Measurements from ENCODE around the gene CRYGN.

The CRYGN gene

DNA sequence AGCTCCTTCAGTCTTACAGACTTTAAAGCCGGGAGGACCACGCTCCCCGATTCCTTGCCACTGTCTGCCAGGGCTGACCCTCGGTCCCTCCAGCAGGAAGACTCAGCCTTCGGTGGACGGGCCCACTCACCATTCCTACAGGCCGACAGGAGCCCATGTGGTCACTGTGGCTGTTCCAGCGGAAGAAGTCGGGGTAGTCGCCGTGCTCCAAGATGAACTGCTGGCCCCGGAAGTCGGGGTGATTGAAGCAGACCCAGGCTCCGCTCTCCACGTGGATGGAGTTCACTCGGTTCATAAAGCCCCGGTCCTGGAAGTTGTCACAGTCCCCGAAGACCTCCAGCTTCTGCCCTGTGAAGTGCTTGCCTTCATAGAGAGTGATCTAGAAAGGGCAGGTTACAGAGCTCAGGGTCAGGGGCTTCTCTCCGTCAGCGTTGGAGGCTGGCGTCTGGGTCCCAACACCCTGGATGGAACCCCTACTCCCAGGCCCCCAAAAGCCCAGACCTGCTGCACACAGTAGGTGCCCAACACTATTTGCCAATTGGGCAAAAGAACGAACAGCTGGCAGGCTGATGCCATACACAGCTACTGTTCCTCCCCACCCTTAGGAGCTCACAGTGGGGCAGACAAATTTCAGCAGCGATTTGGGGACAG, 1.9 kb downstream of the CRYGN start:
- no peak for DNase-seq

DNA sequence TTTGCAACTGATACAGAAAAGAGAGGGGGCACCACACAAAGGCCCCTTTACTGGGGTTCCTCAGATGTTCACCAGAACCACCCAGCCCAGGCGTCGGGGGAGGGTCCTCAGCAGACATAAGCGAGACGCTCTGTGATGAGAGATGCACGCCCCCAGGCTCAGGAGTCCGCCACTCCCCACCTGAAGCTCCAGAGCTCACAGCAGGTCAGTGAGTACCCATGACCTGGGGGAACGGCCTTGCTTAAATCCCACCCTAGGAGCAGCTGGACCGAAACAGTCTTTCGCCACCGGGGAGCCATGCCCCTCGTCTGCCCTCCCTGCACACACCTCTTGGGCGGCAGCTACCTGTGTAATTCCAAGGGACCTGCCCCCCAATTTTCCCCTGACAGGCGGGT, 2.8 kb downstream of the CRYGN start:
- no peak for DNase-seq

DNA sequence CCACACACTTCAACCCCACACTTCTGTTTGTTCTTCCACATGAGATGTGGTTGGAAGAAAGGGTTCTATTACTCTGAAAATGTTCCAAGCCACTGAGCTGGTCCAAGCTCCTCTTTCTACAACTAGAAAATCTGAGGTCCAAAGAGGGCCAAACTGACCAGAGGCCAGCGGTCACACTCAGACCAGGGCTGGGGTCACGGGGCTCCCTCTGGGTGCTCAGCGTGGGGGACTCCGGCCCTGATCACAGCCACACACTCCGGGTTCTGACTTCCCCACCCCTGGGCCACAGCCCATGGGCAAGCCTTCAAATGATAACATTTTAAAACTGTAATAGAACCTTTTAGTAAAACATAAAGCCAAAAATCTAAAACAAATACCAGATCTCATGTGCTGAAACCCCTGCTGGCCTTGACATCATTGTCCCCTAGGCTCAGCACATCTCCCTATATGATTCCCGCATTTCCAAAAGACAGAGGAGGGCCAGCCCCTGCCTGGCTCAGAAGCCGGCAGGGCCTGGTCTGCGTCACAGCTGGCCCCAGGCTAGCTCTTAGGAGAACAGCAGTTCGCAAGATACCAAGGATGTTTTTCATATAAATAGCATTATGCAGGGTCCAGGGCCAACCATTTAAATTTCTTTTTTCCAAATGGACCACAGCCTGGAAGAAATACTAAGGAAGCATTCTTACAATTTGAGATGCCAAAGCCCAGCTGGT, 3.3 kb downstream of the CRYGN start:
- no peak for DNase-seq

DNA sequence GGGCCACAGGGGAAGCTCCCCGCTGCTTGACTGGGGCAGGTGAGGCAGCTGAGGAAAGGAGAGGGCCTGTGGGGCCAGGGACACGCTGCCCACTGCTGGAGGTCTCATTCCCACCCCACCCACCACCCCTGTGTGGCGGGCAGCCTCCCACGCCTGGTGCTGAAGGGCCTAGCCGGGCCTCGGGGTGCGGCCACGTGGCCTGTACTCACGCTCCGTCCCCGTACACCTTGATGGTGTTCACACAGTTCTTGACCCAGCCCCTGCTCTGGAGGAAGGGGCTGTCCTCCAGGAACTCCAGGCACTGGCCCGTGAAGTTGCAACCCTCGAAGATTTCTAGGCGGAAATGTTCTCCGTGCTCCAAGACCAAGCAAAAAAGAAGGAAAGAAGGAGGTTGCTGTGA, 4.0 kb downstream of the CRYGN start:
- DNase-seq: no peak

DNA sequence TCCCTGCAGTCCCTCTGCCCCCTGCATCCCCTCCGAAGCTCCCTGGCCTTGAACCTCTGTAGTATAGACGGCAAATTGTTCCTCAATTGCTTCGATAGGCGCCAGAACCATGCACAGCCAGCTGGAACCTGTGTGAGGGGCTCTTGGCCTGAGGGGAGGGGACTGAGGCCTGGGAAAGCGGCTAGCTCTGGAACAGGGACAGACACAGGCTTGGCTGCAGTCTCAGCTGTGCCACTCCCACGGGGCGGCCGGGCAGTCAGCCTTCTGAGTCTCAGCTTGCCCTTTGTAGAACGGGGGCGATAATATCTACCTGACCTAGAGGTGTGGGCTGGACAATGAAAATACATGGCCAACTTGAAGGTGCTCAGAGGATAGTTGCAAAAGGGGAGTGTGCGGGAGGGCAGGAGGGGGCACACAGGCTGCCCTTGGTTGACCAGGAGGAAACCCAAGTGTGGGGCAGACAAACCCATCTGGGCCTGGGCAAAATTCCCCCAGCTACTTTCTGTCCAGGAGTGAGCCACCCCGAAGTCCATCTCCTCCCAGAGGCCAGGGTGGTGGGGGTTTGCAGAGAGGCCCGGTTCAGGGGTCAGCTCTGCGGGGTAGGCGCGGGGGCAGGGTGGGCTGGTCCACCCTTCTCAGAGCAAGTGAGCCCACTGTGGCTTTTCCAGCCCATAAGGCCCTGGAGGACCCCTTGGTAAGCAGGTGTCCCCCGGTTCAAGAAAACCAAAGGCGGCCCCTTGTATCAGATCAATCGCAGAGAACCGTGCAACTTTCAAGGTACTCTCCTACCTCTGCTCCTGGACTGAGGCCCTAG, 4.6 kb downstream of the CRYGN start:
- no peak for DNase-seq

DNA sequence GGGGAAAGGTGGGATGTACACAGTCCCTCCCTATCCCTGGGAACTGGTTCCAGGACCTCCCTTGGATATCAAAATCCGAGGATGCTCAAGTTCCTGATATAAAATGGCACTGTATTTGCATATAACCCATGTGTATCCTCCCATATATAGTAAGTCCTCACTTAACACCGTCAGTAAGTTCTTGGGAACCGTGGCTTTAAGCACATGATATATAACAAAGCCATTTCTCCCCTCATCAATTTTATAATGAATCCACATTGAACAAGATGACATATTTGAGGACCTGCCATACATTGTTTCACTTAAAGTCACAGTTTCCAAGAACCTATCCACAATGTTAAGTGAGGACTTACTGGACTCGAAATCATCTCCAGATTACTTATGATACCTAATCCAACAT, 5.4 kb downstream of the CRYGN start:
- DNase-seq: no peak

DNA sequence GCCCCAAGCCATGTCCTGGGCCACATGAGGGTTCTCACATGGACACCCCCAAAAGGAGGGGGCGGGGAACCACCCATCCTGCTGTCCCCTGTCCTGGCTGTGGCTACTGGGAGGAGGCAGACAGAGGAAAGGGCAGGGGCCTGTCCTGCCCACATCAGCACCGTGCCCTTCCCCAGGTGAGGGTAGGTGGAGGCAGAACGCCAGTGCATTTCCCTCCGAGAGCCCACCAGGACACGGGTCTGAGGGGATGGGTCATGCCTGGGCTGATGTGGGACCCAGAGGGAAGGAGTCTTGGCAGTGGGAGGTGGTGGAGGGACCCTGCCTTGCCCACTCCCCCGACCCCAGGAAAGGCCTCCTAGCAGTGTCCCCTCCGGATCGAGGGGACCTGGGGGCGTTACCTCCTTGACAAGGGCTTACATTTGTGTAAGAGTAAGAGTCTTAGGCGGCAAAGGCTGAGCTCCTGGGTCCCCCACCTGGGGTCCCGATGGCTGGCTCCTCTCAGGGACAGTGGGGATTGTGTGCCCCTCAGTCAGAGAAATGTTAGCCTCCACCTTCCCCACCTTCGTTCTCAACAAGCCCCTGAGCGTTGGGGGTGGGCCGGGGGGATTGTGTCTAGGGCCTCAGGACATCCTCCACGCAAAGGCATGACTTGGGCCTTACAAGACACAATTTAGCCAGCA, 6.1 kb downstream of the CRYGN start:
- DNase-seq: no peak

DNA sequence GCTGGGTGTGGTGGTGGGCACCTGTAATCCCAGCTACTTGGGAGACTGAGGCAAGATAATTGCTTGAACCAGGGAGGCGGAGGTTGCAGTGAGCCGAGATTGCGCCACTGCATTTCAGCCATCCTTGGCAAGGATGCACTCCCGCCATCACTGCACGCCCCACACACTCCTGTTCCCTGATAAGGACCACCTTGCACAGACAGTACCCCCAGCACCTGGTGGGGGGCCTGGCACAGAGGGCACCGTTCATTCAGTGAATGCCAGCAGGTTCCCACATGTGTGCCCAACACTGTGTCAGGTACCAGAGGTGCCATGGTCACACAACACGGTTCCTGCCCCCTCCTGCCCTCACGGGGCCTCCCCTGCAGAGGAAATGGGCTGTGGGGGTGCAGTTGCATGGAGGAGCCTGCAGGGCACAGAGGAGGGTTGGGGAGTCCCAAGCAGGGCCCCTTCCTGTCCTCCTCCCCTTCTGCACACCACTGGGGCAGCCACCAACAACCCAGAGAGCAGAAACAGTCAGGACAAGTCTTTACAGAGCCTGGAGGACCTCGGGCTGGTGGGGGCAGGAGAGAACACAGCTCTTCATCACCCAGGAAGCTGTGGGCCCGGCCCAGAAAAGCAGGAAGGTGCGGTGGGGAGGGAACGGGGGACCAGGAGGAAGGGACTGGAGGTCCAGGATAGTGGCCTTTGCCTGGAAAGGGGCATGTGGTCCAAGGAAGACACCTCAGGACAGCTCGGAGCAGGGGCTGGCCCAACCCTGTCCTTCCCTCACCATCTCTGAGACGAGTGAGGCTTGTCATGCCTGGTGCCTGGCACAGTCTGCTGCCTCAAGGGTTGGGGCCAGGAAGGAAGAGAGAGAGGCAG, 7.1 kb downstream of the CRYGN start:
- no peak for DNase-seq

DNA sequence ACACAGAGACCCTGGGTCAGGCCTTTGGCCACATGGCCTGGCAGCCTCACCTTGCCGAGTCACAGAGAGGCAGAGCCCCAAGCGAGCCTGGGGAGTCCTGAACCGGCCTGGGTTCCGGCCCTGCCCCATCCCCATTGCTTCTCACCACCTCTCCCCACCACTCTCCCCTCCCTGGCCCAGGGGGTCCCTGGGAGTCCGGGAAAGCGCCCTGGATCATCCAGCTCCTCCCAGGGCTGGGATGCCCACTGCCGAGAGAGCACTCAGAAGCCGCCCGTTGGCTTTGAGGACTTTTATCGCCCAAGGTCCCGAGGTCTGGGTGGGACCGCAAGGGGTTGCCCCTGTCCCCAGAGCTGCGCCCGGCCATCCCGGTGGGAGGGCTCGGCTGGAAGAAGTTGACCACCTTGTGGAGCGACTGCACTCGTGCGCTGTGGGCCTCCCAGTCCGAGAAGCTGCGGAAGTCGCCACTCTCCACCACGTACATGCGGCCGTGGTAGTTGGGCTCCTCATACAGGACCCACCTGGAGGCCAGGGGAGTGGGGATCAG, 8.1 kb downstream of the CRYGN start:
- no peak for DNase-seq

DNA sequence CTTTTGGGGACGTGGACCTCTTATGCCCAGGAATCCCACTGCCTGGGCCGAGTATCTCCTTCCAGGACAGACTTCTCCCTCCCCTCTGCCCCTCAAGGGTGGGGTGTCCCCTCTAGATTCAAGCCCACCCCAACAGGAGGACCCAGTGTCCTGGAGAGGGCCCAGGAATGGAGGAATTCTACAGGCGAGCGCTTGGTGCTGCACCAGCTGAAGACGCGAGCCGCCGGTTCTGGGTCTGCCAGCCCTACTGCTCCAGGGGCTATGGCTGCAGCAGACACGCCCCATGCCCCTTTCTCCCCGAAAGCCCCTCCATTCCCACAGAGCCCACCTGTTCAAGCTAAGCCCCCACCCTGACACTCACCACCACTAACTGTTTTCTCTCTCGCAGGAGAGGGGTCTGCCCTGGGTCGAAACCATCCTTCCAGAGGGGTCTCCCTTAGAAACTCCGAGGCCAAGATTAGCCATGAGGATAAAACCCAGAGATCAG, 8.6 kb downstream of the CRYGN start:
- no peak for DNase-seq

DNA sequence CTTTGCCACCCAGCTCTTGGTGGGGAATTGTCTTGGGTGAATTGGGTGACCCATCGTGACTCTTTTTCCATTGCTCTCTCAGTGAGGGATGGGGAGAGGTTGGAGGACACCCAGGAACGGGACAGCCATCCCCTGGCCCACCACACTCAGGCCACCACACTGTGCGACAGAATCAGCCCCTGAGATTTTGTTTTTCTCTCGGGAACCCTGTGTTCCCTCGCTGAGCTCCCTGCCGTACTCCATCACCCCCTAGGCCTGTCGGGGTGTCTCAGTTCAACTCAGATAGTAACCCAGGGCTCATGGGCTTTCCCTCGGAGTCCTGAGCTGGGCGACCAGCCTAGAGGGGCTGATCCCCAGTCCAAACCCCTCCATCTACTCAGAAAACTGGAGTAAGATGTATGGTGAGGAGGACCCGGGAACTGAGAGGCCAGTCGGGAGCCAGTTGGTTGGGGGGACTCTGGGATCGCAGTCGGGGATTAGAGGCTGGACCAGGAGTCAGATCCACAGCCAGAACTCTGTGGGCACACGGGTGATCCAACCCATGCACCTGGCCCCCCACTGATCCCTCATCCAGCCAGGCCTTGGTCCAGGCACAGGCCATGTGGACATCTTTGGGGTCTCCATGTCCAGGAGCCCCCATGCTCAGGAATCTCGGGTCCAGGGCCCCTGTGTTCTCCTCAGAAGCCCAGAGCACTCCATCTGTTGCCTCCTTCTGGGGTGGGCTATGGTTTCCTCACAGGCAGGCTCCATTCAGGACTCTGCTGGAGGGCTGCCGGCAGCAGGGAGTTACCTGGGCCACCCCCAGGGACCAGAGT, 9.3 kb downstream of the CRYGN start:
- DNase-seq: no peak

DNA sequence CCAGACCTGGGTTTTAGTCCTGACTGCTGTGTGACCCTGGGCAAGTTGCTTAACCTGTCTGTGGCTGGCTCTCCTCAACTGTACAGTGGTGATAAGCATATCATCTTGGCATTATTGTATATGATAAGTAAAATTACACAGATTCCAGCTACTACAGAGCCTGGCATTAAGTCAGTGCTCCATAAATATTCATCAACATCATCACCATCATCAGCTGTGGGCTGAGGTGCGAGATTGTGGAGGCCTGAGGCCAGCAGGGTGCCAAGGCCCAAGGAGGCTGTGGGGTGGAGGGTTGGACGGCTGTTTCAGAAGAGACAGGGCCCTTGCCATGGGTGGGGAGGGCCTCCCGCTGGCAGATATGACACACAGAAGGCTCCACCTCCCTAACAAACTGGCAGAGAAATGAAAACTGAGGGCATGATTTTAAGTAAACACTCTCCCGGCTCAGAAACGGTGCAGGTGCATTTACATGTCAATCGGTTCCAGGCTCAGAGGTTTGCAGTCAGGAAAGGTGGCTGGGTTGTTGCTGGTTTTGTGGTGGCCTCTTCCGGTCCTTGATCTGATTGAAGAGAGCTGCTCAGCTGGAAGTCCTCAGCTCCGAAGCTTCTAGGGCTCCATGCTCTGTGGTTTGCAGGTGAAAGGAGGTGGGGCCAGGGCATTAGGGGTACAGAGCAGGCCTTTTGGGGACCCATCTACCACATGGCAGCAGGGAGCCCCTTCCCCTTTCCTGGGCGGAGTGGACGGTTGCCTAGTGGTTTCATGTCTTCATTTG, 10.2 kb downstream of the CRYGN start:
- DNase-seq: peak; percentile 84

DNA sequence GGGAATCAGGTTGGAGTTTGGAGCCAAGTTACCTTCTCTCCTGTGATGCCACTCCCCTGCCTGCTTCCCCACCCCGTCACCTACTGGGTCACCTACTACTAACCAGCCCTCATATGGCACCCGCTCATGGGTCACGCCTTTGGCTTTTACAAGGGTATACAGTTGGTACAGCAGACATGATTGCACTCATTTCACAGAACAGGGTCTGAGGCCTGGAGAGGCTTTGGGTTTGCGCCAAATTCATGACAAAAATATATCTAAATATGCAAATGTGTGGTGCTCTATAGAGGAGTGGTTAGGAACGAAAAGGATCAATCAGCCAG, 10.7 kb downstream of the CRYGN start:
- DNase-seq: no peak

DNA sequence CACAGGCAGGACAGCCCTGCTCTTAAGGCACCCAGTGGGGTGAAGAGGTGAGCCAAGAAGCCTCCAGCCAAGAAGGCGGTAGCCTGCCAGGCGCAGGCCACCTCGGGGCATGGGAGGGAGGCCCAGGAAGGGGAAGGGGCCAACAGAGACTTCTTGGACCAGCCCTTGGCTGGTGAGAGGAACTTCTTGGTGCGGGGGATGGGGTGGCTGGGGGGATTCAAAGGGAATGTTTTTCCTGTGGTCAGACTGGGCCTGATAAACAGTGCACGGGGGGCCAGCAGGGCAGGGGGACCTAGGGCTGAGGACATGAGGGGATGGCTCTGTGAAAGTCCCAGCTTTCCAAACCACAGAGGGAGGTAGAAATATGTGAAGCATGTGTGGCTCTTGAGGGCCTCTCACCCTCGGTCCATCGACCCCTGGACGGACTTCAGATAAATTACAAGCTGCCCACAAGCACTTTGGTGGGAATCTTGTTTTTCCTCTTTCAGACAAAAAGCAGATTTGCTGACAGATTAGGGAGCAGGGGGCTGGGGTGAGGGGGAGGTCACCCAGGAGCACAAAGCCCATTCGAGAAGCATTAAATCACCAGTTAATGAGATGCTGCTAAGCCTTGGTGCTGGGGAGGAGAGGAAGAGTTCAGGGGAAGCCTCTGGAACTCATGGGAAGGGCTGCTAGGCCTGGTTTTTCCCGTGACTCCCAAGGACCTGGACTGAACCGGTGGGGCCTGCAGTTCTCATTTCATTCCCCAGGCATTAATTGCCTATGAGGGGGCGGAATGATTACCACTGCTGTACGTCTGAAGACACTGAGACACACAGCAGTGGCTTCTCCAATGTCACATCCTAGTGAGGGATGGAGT, 11.3 kb downstream of the CRYGN start:
- peak; percentile 78 for DNase-seq

DNA sequence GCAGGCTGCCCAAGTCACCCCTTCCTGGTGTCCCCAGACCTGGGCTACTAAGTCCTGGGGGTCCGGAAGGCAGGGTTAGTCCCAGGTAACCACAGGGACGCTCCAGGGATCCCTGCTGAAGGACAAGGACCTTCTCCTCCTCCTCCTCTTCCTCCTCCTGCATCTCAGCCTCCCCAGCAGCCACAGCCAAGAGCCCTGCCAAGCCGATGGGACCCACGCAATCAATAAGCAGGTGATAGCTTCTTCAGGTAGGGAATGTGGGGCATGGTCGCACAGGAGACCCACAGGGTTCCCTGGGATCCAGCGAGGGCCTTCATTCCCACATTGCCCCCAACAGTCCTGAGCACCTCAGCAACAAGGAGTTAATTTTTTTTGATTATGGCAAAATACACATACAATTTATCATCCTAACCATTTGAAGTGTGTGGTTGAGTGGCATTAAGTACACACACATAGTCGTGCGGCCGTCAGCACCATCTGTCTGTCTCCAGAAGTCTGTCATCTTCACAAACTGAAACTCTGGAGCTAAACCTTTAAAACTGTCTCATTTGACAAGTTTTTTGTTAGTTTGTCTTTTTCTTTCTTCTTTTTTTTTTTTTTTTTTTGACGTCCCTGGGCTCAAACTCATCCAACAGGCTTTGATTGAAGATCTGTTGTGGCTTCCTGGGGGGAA, 12.1 kb downstream of the CRYGN start:
- DNase-seq: peak; percentile 78

DNA sequence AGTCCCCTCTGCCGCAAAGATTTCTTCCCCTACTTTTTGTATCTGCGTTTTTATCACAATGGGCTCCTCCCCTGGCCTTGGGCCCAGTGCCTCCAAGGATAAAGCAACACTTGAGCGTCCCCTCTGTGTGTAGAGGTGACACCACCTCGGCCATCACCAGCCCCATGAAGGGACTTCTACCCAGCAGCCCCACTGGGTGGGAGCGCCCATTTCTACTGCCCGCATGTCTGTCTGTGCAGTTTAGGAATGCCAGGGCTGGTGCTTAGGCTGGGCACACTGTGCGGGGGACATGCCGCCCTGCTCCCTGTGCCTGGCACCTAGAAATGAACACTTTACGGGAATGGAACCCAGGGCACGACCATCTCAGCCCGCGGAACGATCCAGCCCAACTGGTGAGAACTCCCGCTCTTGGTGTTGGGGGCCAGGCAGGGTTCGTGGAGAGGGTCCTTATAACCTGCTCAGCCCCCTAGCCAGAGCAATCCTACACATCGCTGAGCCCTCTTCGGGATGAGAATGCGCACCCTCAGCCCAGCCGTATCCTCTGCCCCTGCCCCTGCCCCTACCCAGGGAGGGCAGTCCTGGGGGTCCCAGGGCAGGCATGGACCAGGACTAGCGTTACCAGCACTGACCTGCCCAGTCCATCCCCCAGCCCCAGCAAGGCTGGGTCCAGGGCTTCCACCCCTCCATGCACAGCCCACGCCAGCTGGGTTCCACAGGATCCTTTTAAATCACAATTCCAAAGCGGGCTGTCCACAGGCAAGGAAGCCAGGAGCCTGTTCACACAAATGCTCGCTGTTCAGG, 12.8 kb downstream of the CRYGN start:
- DNase-seq: no peak

DNA sequence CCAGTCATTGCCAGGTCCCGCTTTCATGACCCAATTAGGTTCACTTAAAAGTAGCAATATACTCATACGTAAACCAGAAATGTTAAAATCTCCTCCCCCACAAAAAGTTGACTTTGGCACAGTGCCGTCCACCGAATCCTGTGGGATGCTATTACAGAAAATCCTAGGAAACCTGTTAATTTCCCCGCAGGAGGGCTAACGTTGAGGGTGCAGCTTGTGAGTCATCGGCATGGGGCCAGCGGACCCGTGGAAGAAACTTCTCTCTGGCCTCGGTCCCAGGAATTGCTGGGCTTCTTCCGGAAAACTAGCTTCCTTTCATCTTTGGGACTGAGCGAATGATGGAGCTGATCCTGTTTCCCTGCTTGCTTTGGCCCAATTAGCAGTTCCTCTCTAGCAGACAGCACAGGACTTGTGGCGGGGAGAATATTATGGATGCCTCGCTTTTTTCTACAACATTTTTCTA, 13.5 kb downstream of the CRYGN start:
- peak; percentile 94 for DNase-seq
